GM12878 (cell line): ENCODE data around the gene ZNF341. TPM values are rescaled to one million over a fixed set of nuclear protein-coding genes. Genes with fewer than 3 reads are reported as not detected.

Source experiments
- ATAC-seq: fragments of 200-7000 bp; cut with Tn5 transposase; 3 replicates; pipeline ENCODE4 v1.9.1; 2020; ENCODE audit warnings: mild to moderate bottlenecking, moderate library complexity
- BruUV-seq: library from RNA; stranded (reverse); fragments of 400-500 nt; replicated peaks from 2 replicates; lab custom pipeline; 2021; lab: Mats Ljungman, UMichigan
- CTCF ChIA-PET: fragments of 300-600 bp; sonication (Branson Sonifier 250); formaldehyde crosslinking; extraction: SDS; loops from one replicate; lab custom pipeline; 2021; ENCODE audit warnings: inconsistent platforms; lab: Yijun Ruan, JAX
- POLR2A ChIA-PET: fragments of 350-600 bp; formaldehyde crosslinking; extraction: SDS; loops from one replicate; lab custom pipeline; 2021; ENCODE audit warnings: inconsistent platforms; lab: Charles Lee
- RAD21 ChIA-PET: fragments of 300-600 bp; sonication (Branson Sonifier 250); formaldehyde crosslinking; loops from one replicate; lab custom pipeline; 2023; ENCODE audit warnings: antibody characterized with exemption; ENCODE audit not compliant: unreplicated experiment; lab: Charles Lee
- SMC1A ChIA-PET: fragments of 300-600 bp; sonication (Branson Sonifier 250); formaldehyde crosslinking; loops from one replicate; lab custom pipeline; 2023; ENCODE audit not compliant: unreplicated experiment, uncharacterized antibody; lab: Charles Lee
- DNase-seq: peaks from one replicate; pipeline ENCODE4 v3.0.0-alpha.2; 2011; ENCODE audit warnings: low read depth, low spot score
- FAIRE-seq: peaks from 3 replicates; lab custom pipeline; 2011; peaks lifted over from hg19 to GRCh38; lab: Jason Lieb, UNC
- H2AFZ ChIP-seq: 2 replicates; pipeline ENCODE4 v1.6.0; 2011; ENCODE audit warnings: low read depth, low read length, control low read depth; ENCODE audit not compliant: control insufficient read depth
- H3K27ac ChIP-seq: 2 replicates; pipeline ENCODE4 v1.5.1; 2011; ENCODE audit warnings: control low read depth; ENCODE audit not compliant: control insufficient read depth, insufficient read depth
- H3K27me3 ChIP-seq, 2 experiments: replicated peaks in 1 of 2; 2 replicates each; pipeline versions ENCODE4 v1.6.0 to v1.6.1; 2011; ENCODE audit warnings: low read length in 1 of 2; ENCODE audit not compliant: control insufficient read depth in 2 of 2, insufficient read depth in 2 of 2
- H3K36me3 ChIP-seq, 2 experiments: 2 replicates each; pipeline ENCODE4 v1.5.1; 2011; ENCODE audit warnings: low read length in 1 of 2; ENCODE audit not compliant: control insufficient read depth in 2 of 2, insufficient read depth in 2 of 2
- H3K4me1 ChIP-seq: 2 replicates; pipeline ENCODE4 v1.6.1; 2011; ENCODE audit warnings: mild to moderate bottlenecking, low read length, moderate library complexity, mixed read lengths; ENCODE audit not compliant: control insufficient read depth, insufficient read depth
- H3K4me2 ChIP-seq: 2 replicates; pipeline ENCODE4 v1.6.0; 2011; ENCODE audit warnings: control low read depth; ENCODE audit not compliant: control insufficient read depth, insufficient read depth
- H3K4me3 ChIP-seq: fragments of 200-600 bp; sonication (generic); 2 replicates; pipeline ENCODE4 v1.5.1; 2016
- H3K79me2 ChIP-seq: 2 replicates; pipeline ENCODE4 v1.6.0; 2011; ENCODE audit warnings: low read length; ENCODE audit not compliant: control insufficient read depth, insufficient read depth
- H3K9ac ChIP-seq: 2 replicates; pipeline ENCODE4 v1.8.0; 2011; ENCODE audit warnings: low read length, control low read depth, mixed read lengths; ENCODE audit not compliant: control insufficient read depth, insufficient read depth
- H3K9me3 ChIP-seq: replicated peaks from 3 replicates; pipeline ENCODE4 v1.5.1; 2011; ENCODE audit warnings: mild to moderate bottlenecking, low read length; ENCODE audit not compliant: control insufficient read depth, insufficient read depth
- H4K20me1 ChIP-seq: 2 replicates; pipeline ENCODE4 v1.6.0; 2011; ENCODE audit not compliant: control insufficient read depth, insufficient read depth
- ATF7 ChIP-seq: fragments of 450-650 bp; IDR thresholded peaks from 2 replicates; pipeline ENCODE4 v1.6.1; 2016; ENCODE audit warnings: low read depth, mild to moderate bottlenecking
- BACH1 ChIP-seq: fragments of 450-650 bp; IDR thresholded peaks from 2 replicates; pipeline ENCODE4 v1.6.1; 2017; ENCODE audit warnings: mild to moderate bottlenecking, borderline replicate concordance
- CREB1 ChIP-seq: IDR thresholded peaks from 2 replicates; pipeline ENCODE4 v1.6.1; 2012; ENCODE audit warnings: low read depth, mild to moderate bottlenecking, inconsistent platforms
- FOS ChIP-seq: IDR thresholded peaks from 3 replicates; pipeline ENCODE4 v1.6.1; 2011; ENCODE audit warnings: borderline replicate concordance; ENCODE audit not compliant: insufficient read length; ENCODE audit errors: extremely low read depth
- IRF4 ChIP-seq: IDR thresholded peaks from 2 replicates; pipeline ENCODE4 v1.6.1; 2011; ENCODE audit warnings: low read depth, low read length
- KLF5 ChIP-seq: fragments of 450-650 bp; IDR thresholded peaks from 2 replicates; pipeline ENCODE4 v1.6.1; 2014; ENCODE audit warnings: mild to moderate bottlenecking; ENCODE audit not compliant: partially characterized antibody
- MEF2A ChIP-seq: IDR thresholded peaks from 2 replicates; pipeline ENCODE4 v1.6.1; 2011; ENCODE audit warnings: low read depth, mild to moderate bottlenecking, low read length, moderate library complexity; ENCODE audit not compliant: insufficient read depth
- MTA3 ChIP-seq: IDR thresholded peaks from 2 replicates; pipeline ENCODE4 v1.6.1; 2012; ENCODE audit warnings: low read length, inconsistent platforms, borderline replicate concordance
- MYB ChIP-seq: fragments of 150-350 bp; IDR thresholded peaks from 2 replicates; pipeline ENCODE4 v1.6.1; 2014; ENCODE audit warnings: mild to moderate bottlenecking, low read depth, low read length, borderline replicate concordance
- NR2C2 ChIP-seq: IDR thresholded peaks from 2 replicates; pipeline ENCODE4 v1.6.1; 2011; ENCODE audit warnings: borderline replicate concordance, low read depth; ENCODE audit not compliant: control insufficient read depth, insufficient read length
- RAD51 ChIP-seq: fragments of 450-650 bp; IDR thresholded peaks from 2 replicates; pipeline ENCODE4 v1.6.1; 2016; ENCODE audit warnings: moderate library complexity, mild to moderate bottlenecking, inconsistent platforms
- RELA ChIP-seq: fragments of 450-650 bp; IDR thresholded peaks from 2 replicates; pipeline ENCODE4 v1.8.0; 2014; ENCODE audit warnings: borderline replicate concordance; ENCODE audit not compliant: partially characterized antibody
- SMARCA5 ChIP-seq: fragments of 450-650 bp; IDR thresholded peaks from 2 replicates; pipeline ENCODE4 v1.6.1; 2017; ENCODE audit warnings: mild to moderate bottlenecking
- STAT3 ChIP-seq: IDR thresholded peaks from 2 replicates; pipeline ENCODE4 v1.6.1; 2011; ENCODE audit warnings: low read depth, low read length, improper control_type of control experiment
- TCF12 ChIP-seq: IDR thresholded peaks from 2 replicates; pipeline ENCODE4 v1.6.1; 2011; ENCODE audit warnings: low read depth, mild to moderate bottlenecking, low read length
- YBX1 ChIP-seq: fragments of 450-650 bp; IDR thresholded peaks from 2 replicates; pipeline ENCODE4 v1.6.1; 2016; ENCODE audit warnings: antibody characterized with exemption
- ZBED1 ChIP-seq: IDR thresholded peaks from 2 replicates; pipeline ENCODE4 v1.6.1; 2016; ENCODE audit warnings: borderline replicate concordance
- WGBS: methylation state at CpG from one replicate; pipeline ENCODE4 v1.1.6; 2016; ENCODE audit warnings: low lambda C conversion rate; ENCODE audit not compliant: insufficient replicate concordance, insufficient coverage; ENCODE audit errors: missing lambda C conversion rate; 5-methylcytosine and 5-hydroxymethylcytosine counted together
- in situ Hi-C: fragments of 300-500 bp; cut with MboI; formaldehyde crosslinking; loops from 9 replicates; pipeline ENCODE4 v1.14.3; 2018; ENCODE audit warnings: mixed read lengths
- intact Hi-C: fragments of 100-400 bp; cut with micrococcal nuclease; formaldehyde crosslinking; loops from one replicate; pipeline ENCODE4 v1.14.2; 2022; ENCODE audit not compliant: unreplicated experiment
- polyA plus RNA-seq, 11 experiments: library from polyadenylated mRNA; depleted of rRNA in 4 of 11; unstranded in 6 of 11; stranded (reverse) in 5 of 11; fragments of >200 nt; fragmentation: Nextera tagmentation in 4 of 11; fragmentation: Illumina TruSeq in 1 of 11; extraction: Ambion mirVana in 4 of 11; extraction: Trizol in 1 of 11; gene quantifications; 1 replicate in 1 of 11; 2 replicates in 10 of 11; pipeline versions ENCODE4 v1.2.1 to v1.2.3, GENCODE V29; 2011 to 2016; ENCODE audit warnings: inconsistent platforms in 2 of 11, missing spikeins in 2 of 11, low read depth in 1 of 11
- total RNA-seq, 4 experiments: library from RNA; depleted of rRNA in 3 of 4; stranded (reverse); fragments of >200 nt in 3 of 4; fragmentation: Illumina TruSeq in 1 of 4; extraction: Trizol in 1 of 4; gene quantifications; 2 replicates each; pipeline versions ENCODE4 v1.2.1 to v1.2.3, GENCODE V29; 2013 to 2021
- TF ChIP-seq, protein P1 (sequence below): IDR thresholded peaks from 2 replicates; pipeline ENCODE4 v1.6.1; 2012; ENCODE audit warnings: low read depth, low read length, improper control_type of control experiment
- TF ChIP-seq, protein P2 (sequence below): IDR thresholded peaks from 2 replicates; pipeline ENCODE4 v1.6.1; 2012; ENCODE audit warnings: low read length, inconsistent platforms
- TF ChIP-seq, protein P3 (sequence below): fragments of 450-650 bp; IDR thresholded peaks from 2 replicates; pipeline ENCODE4 v1.6.1; 2018; ENCODE audit warnings: borderline replicate concordance, mild to moderate bottlenecking; ENCODE audit not compliant: partially characterized antibody

The ZNF341 gene
- total and polyA plus RNA-seq, 10 of the 15 experiments (the other 5 are each of a cell fraction or from before 2014, with no cell fraction given) = 0.18 to 5.0 (median 2.6) TPM

DNA sequence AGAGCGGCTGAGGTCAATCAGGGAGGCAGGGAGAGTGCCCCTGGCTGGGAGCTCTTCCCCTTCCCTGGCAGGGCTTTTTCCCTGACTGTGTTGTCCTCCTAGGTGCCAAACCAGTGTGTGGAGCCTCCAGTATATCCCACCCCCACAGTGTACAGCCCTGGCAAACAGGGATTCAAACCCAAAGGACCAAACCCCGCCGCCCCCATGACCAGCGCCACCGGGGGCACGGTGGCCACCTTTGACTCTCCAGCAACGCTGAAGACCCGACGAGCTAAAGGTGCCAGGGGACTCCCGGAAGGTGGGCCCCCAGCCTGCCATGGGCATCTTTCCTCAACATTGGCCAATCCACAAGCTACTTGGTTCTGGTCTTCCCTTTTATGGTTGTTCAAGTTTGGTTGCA, 25.2 kb downstream of the ZNF341 start (continued):
- TF ChIP-seq, protein P1, sequence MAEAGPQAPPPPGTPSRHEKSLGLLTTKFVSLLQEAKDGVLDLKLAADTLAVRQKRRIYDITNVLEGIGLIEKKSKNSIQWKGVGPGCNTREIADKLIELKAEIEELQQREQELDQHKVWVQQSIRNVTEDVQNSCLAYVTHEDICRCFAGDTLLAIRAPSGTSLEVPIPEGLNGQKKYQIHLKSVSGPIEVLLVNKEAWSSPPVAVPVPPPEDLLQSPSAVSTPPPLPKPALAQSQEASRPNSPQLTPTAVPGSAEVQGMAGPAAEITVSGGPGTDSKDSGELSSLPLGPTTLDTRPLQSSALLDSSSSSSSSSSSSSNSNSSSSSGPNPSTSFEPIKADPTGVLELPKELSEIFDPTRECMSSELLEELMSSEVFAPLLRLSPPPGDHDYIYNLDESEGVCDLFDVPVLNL = no peak

DNA sequence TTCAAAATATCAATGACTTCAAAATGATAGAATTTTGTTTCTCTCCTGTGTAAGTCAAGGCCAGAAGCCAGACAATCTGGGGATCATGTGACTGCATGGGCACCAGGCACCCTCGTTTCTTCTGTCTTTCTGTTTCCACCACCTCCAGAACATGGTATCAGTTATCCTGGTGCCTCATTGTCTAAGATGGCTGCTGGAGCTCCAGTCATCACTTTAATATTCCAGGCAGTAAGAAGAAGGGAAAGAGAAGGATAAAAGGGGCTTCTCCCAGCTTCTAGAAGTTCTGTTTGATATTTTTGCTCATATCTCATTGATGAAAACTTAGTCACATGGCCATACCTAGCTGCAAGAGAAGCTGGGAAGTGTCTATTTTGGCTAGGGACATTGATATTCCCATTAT, 25.7 kb downstream of the ZNF341 start:
- POLR2A ChIA-PET = no interaction called here

More for the DNA sequence above, 25.7 kb downstream of the ZNF341 start:
- no TSS peak for BruUV-seq
- RAD21 ChIA-PET = no interaction called here
- SMC1A ChIA-PET = interaction anchor here (1.2 to 1.4 kb wide), 2 partner anchors 15 to 21 kb away, joined by 3 to 4 read pairs; no protein-coding TSS in a partner anchor
- H3K4me3 ChIP-seq = no peak overlapping the region
- no peak overlapping the region for H3K9ac ChIP-seq
- WGBS = 77% methylated on average over 1 of the region's 1 CpG
- no peak overlapping the region for H2AFZ ChIP-seq
- H3K27ac ChIP-seq = no peak overlapping the region
- H3K4me1 ChIP-seq = no peaks in the 10 kb centered on the region
- peaks cover 3% of the 10 kb centered on the region in 2 experiments; a peak in 3 of 4 replicates for H3K36me3 ChIP-seq
- H3K4me2 ChIP-seq = no peak overlapping the region
- H3K79me2 ChIP-seq = no peaks in the 10 kb centered on the region
- H3K27me3 ChIP-seq = no peaks in the 10 kb centered on the region
- no peak for ATAC-seq
- H4K20me1 ChIP-seq = no peaks in the 10 kb centered on the region
- no peak for DNase-seq
- CTCF ChIA-PET = no interaction called here
- TF ChIP-seq FOS (no peak), MTA3 (no peak), TCF12 (no peak), SMARCA5 (no peak), CREB1 (no peak), BACH1 (no peak), RELA (no peak), ATF7 (no peak), IRF4 (no peak), YBX1 (no peak), ZBED1 (no peak), MYB (no peak), MEF2A (no peak), RAD51 (no peak), KLF5 (no peak), NR2C2 (no peak), STAT3 (no peak)
- TF ChIP-seq, protein P2, sequence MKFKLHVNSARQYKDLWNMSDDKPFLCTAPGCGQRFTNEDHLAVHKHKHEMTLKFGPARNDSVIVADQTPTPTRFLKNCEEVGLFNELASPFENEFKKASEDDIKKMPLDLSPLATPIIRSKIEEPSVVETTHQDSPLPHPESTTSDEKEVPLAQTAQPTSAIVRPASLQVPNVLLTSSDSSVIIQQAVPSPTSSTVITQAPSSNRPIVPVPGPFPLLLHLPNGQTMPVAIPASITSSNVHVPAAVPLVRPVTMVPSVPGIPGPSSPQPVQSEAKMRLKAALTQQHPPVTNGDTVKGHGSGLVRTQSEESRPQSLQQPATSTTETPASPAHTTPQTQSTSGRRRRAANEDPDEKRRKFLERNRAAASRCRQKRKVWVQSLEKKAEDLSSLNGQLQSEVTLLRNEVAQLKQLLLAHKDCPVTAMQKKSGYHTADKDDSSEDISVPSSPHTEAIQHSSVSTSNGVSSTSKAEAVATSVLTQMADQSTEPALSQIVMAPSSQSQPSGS = no peak
- TF ChIP-seq, protein P3, sequence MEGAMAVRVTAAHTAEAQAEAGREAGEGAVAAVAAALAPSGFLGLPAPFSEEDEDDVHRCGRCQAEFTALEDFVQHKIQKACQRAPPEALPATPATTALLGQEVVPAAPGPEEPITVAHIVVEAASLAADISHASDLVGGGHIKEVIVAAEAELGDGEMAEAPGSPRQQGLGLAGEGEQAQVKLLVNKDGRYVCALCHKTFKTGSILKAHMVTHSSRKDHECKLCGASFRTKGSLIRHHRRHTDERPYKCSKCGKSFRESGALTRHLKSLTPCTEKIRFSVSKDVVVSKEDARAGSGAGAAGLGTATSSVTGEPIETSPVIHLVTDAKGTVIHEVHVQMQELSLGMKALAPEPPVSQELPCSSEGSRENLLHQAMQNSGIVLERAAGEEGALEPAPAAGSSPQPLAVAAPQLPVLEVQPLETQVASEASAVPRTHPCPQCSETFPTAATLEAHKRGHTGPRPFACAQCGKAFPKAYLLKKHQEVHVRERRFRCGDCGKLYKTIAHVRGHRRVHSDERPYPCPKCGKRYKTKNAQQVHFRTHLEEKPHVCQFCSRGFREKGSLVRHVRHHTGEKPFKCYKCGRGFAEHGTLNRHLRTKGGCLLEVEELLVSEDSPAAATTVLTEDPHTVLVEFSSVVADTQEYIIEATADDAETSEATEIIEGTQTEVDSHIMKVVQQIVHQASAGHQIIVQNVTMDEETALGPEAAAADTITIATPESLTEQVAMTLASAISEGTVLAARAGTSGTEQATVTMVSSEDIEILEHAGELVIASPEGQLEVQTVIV = no peak
- TF ChIP-seq, all 136 proteins: peak for 0
- H3K9me3 ChIP-seq = no peaks in the 10 kb centered on the region
- no peak for FAIRE-seq
- in situ Hi-C loops (no loop called here), intact Hi-C loops (no loop called here)
